HuH-7 (cell line): ENCODE data around the gene MTHFSD.

ENCODE experiments used
- DNase-seq: peaks from one replicate; pipeline ENCODE4 v3.0.0; 2011; ENCODE audit warnings: low spot score

Gene MTHFSD

GRCh38 chr16:86514481-86515376, 40.3 kb downstream of the MTHFSD start:
- no peak for DNase-seq

DNA sequence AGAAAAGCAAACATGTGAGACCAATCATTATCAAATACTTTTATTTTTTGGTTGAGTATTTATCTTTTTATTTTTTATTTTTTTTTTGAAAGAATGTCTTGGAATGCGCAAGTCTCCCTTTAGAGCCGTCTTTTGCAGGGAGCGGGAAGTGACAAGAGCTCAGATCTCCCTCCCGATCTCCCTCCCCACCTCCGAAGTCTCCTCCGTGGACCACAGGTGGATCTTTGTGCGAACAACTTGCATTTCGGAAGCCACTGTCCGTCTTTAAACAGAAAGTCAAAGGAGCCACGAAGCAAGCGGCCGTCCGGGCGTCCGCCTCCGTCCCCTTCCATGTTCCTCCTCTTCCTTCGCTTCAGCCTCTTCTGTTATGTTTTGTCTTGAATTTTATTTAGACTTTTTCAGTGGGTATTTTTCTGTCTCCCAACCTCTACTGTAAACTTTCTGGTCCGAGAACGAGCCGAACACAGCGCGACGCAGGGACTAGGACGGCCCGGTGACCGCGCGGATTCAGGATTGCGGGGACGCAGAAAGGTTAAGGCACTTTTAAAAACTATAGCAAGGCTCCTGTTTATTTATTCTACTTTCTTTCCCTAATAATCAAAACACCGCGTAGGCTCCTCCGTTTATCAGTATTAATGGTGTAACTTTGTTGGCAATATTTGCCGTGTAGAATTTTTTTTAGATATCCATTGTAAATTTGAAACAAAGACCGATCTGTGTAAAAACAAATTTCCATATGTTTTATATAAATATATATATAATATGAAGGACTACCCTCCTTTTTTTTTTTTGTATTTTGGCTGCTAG, 41.4 kb downstream of the MTHFSD start:
- DNase-seq, result no peak

- no peak for DNase-seq
Observed at GRCh38 chr16:86512860-86513470, 42.1 kb downstream of the MTHFSD start.

DNA sequence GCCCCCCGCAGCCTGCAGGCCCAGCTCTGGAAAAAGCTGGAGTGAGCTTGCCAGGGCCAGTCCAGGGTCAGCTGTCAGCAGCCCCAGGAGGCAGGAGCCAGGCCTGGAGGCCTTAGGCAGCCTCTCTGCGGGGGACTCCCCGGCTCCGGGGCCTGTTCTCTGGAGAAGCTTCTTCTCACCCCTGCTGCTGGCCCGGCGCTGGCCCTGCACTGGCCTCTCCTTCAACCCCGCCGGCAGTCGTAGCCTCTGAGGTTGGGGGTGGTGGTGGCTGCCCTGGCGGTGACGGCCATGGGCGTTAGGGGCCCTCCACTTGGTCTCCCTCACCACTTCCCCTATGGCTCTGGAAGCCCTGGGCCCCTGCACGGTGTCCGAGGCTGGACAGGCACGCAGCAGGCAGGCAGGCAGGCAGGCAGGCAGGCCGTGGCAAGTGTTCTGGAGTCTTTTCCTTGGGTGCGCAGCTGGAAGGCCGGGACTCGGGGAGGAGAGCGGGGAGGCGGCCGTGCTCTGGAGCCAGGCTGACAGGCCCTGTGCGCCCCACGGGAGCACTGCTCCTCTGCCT, 42.7 kb downstream of the MTHFSD start:
- no peak for DNase-seq

DNA sequence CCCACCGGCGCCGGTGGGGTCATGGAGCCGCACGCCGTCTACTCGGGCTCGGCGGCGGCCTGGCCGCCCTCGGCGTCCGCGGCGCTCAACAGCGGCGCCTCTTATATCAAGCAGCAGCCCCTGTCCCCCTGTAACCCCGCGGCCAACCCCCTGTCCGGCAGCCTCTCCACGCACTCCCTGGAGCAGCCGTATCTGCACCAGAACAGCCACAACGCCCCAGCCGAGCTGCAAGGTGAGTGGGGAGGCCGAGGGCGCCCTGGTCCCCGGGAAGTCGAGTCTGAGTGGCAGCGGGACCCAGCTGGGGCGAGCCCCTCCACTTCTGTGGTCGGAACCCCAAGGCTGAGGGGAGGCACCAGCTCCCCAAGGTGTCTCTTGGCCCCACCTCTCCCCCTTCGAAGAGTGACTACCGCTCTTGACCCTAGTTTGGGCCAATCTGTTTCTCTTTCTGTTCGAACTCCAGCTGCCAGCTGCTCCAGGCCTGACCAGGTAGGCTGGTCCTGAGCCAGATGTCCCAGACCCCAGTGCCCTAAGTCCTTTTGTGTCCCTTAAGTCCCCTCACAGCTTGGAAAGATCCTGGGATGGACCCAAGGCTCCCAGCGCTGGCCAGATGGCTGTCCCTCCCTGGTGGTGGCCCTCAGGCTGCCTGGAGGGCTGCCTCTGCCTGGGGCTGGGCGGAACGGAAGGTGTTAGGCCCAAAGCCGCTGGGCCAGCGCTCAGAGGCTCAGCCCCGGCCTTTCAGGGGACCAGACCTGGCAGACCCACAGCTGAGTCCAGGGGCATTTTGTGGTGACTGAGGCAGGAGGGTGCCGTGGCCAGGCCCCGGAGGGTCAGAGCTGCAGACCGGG, 43.5 kb downstream of the MTHFSD start:
- DNase-seq, result no peak

DNA sequence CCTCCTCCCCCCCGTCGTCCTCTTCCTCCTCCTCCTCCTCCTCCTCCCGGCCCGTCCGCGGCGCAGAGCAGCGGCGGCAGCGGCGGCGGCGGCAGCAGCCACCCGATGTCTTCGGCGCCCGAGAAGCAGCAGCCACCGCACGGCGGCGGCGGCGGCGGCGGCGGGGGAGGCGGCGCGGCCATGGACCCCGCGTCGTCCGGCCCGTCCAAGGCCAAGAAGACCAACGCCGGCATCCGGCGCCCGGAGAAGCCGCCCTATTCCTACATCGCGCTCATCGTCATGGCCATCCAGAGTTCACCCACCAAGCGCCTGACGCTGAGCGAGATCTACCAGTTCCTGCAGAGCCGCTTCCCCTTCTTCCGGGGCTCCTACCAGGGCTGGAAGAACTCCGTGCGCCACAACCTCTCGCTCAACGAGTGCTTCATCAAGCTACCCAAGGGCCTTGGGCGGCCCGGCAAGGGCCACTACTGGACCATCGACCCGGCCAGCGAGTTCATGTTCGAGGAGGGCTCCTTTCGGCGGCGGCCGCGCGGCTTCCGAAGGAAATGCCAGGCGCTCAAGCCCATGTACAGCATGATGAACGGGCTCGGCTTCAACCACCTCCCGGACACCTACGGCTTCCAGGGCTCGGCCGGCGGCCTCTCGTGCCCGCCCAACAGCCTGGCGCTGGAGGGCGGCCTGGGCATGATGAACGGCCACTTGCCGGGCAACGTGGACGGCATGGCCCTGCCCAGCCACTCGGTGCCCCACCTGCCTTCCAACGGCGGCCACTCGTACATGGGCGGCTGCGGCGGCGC, 44.4 kb downstream of the MTHFSD start, which contains the start of gene FOXF1:
Gene FOXF1, plus strand, starts transcription at position 63 of the 797 bp plus-strand sequence. Its CDS starts 43 bp downstream, at position 106.
- DNase-seq, result no peak

- DNase-seq, result no peak
Observed at GRCh38 chr16:86509759-86510464, 45.1 kb downstream of the MTHFSD start.

GRCh38 chr16:86508947-86509758, 45.9 kb downstream of the MTHFSD start:
- DNase-seq, result peak; percentile 69

DNA sequence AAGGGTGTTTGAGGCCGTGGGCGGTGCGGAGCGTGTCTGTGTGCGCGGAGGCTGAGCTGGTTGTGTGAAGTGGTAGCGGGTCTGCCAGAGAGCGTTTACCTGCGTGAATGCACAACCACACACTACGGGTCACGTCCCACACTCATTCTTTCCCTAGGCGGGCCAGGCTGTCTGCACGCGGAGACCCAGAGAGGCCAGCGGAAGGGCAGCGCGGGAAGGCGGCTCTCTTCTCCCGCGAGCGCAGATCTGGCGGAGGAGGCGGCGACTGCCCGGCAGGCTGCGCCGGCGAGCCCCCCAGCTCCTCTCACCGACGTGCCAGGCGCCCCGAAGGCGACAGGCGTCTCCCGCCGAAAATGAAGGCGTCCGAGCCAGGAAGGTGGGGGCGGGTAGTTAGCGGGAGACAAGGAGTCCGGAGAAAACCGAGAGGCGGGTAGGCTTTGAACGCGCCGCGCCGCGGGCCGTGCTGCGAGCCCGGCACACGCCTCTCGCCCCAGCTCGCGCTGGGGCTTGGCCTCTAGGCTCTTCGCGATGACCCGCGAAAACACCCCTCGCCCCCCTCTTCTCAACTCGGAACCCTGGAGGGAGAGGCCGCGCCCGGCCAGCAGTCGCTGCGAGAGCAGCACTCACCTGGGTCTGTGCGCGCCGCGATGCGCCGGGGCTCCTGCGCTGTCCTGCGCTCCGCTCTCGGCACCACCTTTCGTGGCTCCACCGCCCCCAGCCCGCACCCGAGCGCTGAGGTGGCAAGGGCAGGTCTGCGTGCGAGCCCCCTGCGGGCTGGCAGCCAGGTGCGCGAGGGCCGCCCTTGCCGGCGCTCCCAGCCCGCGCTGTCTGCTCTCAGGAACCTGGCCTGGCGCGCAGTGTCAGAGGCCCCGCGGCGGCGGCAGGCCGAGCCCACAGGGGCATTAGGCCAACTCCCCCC, 46.7 kb downstream of the MTHFSD start:
- no peak for DNase-seq

DNA sequence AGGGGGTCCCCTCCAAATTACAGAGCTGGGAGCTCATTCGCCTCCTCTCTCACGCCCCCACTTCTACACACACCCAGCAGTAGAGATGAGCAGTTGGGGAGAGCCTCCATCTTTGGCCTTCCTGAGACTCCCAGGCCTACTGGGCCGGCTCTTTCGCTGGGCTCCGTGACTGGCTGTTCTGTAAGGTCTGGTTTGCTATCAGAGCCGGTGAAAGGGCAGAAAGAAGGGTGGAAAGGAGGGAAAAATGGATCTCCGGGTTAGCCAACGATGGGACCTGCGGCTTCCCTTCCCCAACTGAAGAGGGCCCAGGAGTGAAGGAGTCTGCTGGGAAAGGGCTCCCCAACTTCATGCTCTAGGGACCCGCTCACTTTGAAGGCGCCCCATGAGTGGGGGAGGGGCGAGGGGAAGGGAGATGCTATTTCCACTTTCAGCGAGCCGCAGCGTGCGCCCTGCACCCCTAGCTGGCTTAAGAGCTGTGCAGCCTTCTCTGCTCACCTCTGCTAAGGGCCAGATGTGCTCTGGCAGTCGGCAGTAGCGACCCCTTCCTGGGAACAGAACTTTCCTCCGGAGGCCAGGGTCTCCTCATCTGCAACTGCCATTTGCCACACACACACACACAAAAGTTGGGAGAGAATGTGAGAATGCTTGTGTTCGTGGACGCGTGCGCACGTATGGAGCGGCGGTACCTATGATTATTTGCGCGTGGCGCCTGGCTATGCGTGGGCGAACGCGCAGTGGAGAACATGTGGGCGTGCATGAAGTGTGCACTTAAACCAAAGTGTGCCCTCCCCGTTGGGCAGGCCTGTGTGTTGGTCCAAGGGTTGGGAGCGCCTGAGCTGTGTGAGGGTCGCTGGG, 47.6 kb downstream of the MTHFSD start:
- DNase-seq, result no peak

GRCh38 chr16:86505899-86506864, 48.9 kb downstream of the MTHFSD start:
- DNase-seq, result no peak

GRCh38 chr16:86505185-86505898, 49.7 kb downstream of the MTHFSD start:
- no peak for DNase-seq

GRCh38 chr16:86504315-86505184, 50.5 kb downstream of the MTHFSD start:
- no peak for DNase-seq

GRCh38 chr16:86503830-86504229, 51.2 kb downstream of the MTHFSD start:
- no peak for DNase-seq
